Myocyte (in vitro differentiated cells): ENCODE measurements around the gene CCDC171. TPM values are rescaled to one million over a fixed set of nuclear protein-coding genes. Genes with fewer than 3 reads are reported as not detected.
A peak's percentile ranks its signal among the peaks of the same experiment; 100 is the strongest.

Experiments
- DNase-seq: peaks from one replicate; pipeline ENCODE4 v3.0.0-alpha.2; 2012; ENCODE audit warnings: low read depth
- total RNA-seq: library from RNA; depleted of rRNA; stranded (reverse); fragments of >200 nt; gene quantifications from 2 replicates; pipeline ENCODE4 v1.2.3, GENCODE V29; 2014

CCDC171 gene
- total RNA-seq, 1 donor from 2014 or later = 1.1 TPM

- no peak for DNase-seq
These were observed 315.1 kb downstream of the CCDC171 start for GRCh38 chr9:15867988-15868387.

GRCh38 chr9:15873573-15874177 lies 320.8 kb downstream of the CCDC171 start:
- peak; percentile 77 for DNase-seq

GRCh38 chr9:15882328-15882727 lies 329.5 kb downstream of the CCDC171 start:
- no peak for DNase-seq

- DNase-seq = no peak
These were observed 330.0 kb downstream of the CCDC171 start for GRCh38 chr9:15882883-15883282.

- no peak for DNase-seq
These were observed 332.6 kb downstream of the CCDC171 start for GRCh38 chr9:15885464-15885863.

GRCh38 chr9:15889555-15889954 lies 336.7 kb downstream of the CCDC171 start:
- no peak for DNase-seq

GRCh38 chr9:15901572-15901971 lies 348.7 kb downstream of the CCDC171 start:
- no peak for DNase-seq

GRCh38 chr9:15909297-15909696 lies 356.5 kb downstream of the CCDC171 start:
- DNase-seq = peak; percentile 63

GRCh38 chr9:15915711-15916110 lies 362.9 kb downstream of the CCDC171 start:
- DNase-seq = no peak

- peak; percentile 15 for DNase-seq
These were observed 374.3 kb downstream of the CCDC171 start for GRCh38 chr9:15927161-15927560.

- DNase-seq = no peak
These were observed 382.9 kb downstream of the CCDC171 start for GRCh38 chr9:15935661-15936305.

- DNase-seq = peak; percentile 46
These were observed 383.6 kb downstream of the CCDC171 start for GRCh38 chr9:15936306-15936921.

- no peak for DNase-seq
These were observed 390.1 kb downstream of the CCDC171 start for GRCh38 chr9:15942831-15943424.

GRCh38 chr9:15944341-15944740 lies 391.5 kb downstream of the CCDC171 start:
- DNase-seq = no peak

GRCh38 chr9:15959663-15960062 lies 406.8 kb downstream of the CCDC171 start:
- DNase-seq = no peak

GRCh38 chr9:15961217-15961616 lies 408.4 kb downstream of the CCDC171 start:
- DNase-seq = peak; percentile 16

- DNase-seq = no peak
These were observed 412.5 kb downstream of the CCDC171 start for GRCh38 chr9:15965246-15965745.

- DNase-seq = no peak
These were observed 413.6 kb downstream of the CCDC171 start for GRCh38 chr9:15966471-15966870.

GRCh38 chr9:15967068-15967467 lies 414.2 kb downstream of the CCDC171 start:
- no peak for DNase-seq

GRCh38 chr9:15972760-15973159 lies 419.9 kb downstream of the CCDC171 start:
- DNase-seq = peak; percentile 27

GRCh38 chr9:15975101-15975778 lies 422.4 kb downstream of the CCDC171 start:
- DNase-seq = no peak

- no peak for DNase-seq
These were observed 424.6 kb downstream of the CCDC171 start for GRCh38 chr9:15977438-15977837.
